ENCODE measurements around the gene LHPP. TPM values are rescaled to one million over a fixed set of nuclear protein-coding genes. Genes with fewer than 3 reads are reported as not detected.

LHPP gene
- total RNA-seq, 1 donor from 2014 or later = 8.8 TPM

- H3K36me3 Mint-ChIP-seq (ENCODE audit: low read depth) = no peaks in the 10 kb centered on the region
- no peak for DNase-seq (ENCODE audit: low read depth, low spot score)
- H3K27ac Mint-ChIP-seq (ENCODE audit: unreplicated experiment) = no peak overlapping the region
- peaks cover 10% of the 10 kb centered on the region for H3K4me1 Mint-ChIP-seq
- TF ChIP-seq CTCF (conservative IDR thresholded peaks at IDR 0.05) = no peak
- H3K27me3 Mint-ChIP-seq (ENCODE audit: low read depth) = no peaks in the 10 kb centered on the region
- no peaks in the 10 kb centered on the region for H3K9me3 Mint-ChIP-seq
- H3K4me3 Mint-ChIP-seq = no peak overlapping the region
Observed at GRCh38 chr10:124542336-124542735, 80.7 kb downstream of the LHPP start.

DNA sequence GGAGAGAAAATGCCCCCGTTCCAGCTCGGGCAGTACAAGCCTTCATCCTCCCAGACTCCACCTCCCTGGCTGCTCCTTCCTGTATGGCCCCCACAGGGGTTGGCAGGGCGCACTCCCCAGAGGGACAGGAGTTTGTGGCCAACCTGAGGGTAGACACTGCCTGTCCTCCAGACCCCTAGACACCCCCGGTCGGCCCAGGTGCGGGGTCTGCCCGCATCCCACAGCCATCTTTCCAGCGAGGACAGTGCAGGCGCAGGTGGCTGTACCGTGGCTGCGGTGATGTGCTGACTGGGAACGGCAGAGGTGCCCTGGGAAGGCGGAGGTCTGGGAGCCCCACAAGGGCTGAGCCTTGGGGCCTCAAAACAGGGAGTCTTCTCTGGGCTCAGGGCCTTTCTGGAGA is 81.5 kb downstream of the LHPP start:
- Mint-ChIP-seq H3K36me3 (ENCODE audit: low read depth) (no peaks in the 10 kb centered on the region), H3K27me3 (ENCODE audit: low read depth) (no peaks in the 10 kb centered on the region), H3K4me3 (no peak overlapping the region), H3K4me1 (peaks cover 10% of the 10 kb centered on the region), H3K27ac (ENCODE audit: unreplicated experiment) (no peak overlapping the region), H3K9me3 (no peaks in the 10 kb centered on the region)
- TF ChIP-seq CTCF (conservative IDR thresholded peaks at IDR 0.05) = no peak
- DNase-seq (ENCODE audit: low read depth, low spot score) = no peak

DNA sequence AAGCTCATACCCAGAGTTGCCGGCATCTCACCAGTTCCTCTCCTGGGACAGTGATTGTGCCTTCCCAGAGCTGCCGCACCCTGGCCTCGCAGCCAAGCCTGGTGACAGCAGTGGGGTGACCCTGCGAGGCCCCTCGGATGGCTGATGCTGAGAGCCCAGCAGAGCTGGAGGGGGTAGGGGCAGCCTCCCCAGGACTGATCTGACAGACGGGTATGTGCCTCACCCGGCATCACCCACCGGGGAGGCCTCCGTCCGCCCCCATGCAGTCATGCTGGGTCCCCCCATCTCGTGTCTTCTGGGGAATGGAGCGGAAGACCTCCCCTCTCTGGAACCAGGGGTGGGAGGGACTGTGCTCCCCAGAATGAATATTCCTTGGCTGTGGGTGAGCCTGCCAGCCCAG is 82.3 kb downstream of the LHPP start:
- H3K4me1 Mint-ChIP-seq = peaks cover 10% of the 10 kb centered on the region
- DNase-seq (ENCODE audit: low read depth, low spot score) = no peak
- TF ChIP-seq CTCF (conservative IDR thresholded peaks at IDR 0.05) = no peak
- no peaks in the 10 kb centered on the region for H3K36me3 Mint-ChIP-seq (ENCODE audit: low read depth)
- H3K27me3 Mint-ChIP-seq (ENCODE audit: low read depth) = no peaks in the 10 kb centered on the region
- H3K9me3 Mint-ChIP-seq = no peaks in the 10 kb centered on the region
- no peak overlapping the region for H3K27ac Mint-ChIP-seq (ENCODE audit: unreplicated experiment)
- H3K4me3 Mint-ChIP-seq = no peak overlapping the region

DNA sequence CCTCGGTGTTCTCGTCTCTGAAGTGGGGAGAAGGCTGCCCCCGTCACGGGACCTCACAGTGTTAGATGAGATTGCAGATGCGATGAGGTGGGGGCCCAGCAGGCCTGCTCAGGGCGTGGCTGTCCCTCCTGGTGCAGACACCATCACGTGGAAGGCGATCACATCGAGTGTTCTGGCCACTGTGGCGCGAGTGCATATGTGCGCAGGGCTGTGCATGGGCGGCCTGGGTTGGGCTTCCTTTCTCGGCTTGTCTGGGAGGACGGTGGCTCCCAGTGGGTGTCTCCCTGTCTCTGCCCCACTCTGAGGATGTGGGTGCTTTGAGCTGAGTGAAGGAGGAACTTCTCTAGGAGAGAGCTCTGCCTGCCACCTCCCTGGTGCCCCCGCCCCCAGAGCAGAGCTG is 83.1 kb downstream of the LHPP start:
- Mint-ChIP-seq H3K27me3 (ENCODE audit: low read depth) (no peaks in the 10 kb centered on the region), H3K27ac (ENCODE audit: unreplicated experiment) (no peak overlapping the region)
- TF ChIP-seq CTCF (conservative IDR thresholded peaks at IDR 0.05) = no peak

GRCh38 chr10:124545351-124546054 is 83.9 kb downstream of the LHPP start:
- no peak for DNase-seq (ENCODE audit: low read depth, low spot score)

More for the DNA sequence above, 83.1 kb downstream of the LHPP start:
- no peak overlapping the region for H3K4me3 Mint-ChIP-seq
- no peaks in the 10 kb centered on the region for H3K9me3 Mint-ChIP-seq
- H3K36me3 Mint-ChIP-seq (ENCODE audit: low read depth) = no peaks in the 10 kb centered on the region
- peaks cover 10% of the 10 kb centered on the region for H3K4me1 Mint-ChIP-seq
- DNase-seq (ENCODE audit: low read depth, low spot score) = no peak

More at GRCh38 chr10:124545351-124546054, 83.9 kb downstream of the LHPP start:
- Mint-ChIP-seq H3K9me3 (no peaks in the 10 kb centered on the region), H3K27me3 (ENCODE audit: low read depth) (no peaks in the 10 kb centered on the region), H3K4me3 (no peak overlapping the region), H3K4me1 (peaks cover 16% of the 10 kb centered on the region), H3K27ac (ENCODE audit: unreplicated experiment) (peak overlapping the region; percentile 27), H3K36me3 (ENCODE audit: low read depth) (no peaks in the 10 kb centered on the region)
- TF ChIP-seq CTCF (conservative IDR thresholded peaks at IDR 0.05) = no peak

All from neural crest cell (in vitro differentiated cells).